ENCODE data around the gene BRIP1. TPM values are rescaled to one million over a fixed set of nuclear protein-coding genes. Genes with fewer than 3 reads are reported as not detected.

The BRIP1 gene
- total RNA-seq, 1 experiment from 2014 or later = 20.2 TPM

GRCh38 chr17:61875285-61875684 is 12.0 kb upstream of the BRIP1 start:
- Histone ChIP-seq H2AK5ac (ENCODE audit: insufficient read length, low read length) (no peak overlapping the region), H2BK12ac (ENCODE audit: insufficient read length, low read depth, low read length) (no peak overlapping the region), H3T11ph (ENCODE audit: low read length) (no peak overlapping the region), H4K8ac (replicated peaks; ENCODE audit: insufficient read length, low read depth, low read length) (no peak overlapping the region), H3K27ac (ENCODE audit: insufficient read length, low read depth, low read length) (no peak overlapping the region), H2AFZ (ENCODE audit: low read length) (no peak overlapping the region), H3K9me3 (ENCODE audit: control insufficient read depth, low read depth, low read length) (no peaks in the 10 kb centered on the region), H4K5ac (ENCODE audit: insufficient read length, low read depth, low read length) (no peak overlapping the region), H3K23ac (ENCODE audit: insufficient read length, low read depth, low read length) (no peak overlapping the region), H2BK20ac (ENCODE audit: low read depth, low read length, poor library complexity, severe bottlenecking) (no peak overlapping the region), H2BK120ac (ENCODE audit: low read depth, low read length, poor library complexity, severe bottlenecking) (no peak overlapping the region), H4K91ac (ENCODE audit: insufficient read length, low read depth, low read length) (no peak overlapping the region), H3K4ac (ENCODE audit: low read depth, low read length) (no peak overlapping the region), H2BK5ac (ENCODE audit: insufficient read length, low read length) (no peak overlapping the region), H3K14ac (ENCODE audit: insufficient read depth, low read length) (no peak overlapping the region), H3K9ac (ENCODE audit: extremely low read depth, insufficient read length, low read length) (no peak overlapping the region), H2BK15ac (ENCODE audit: low read depth, low read length) (no peak overlapping the region), H3K4me2 (ENCODE audit: insufficient read depth, insufficient read length, low read length) (no peak overlapping the region), H3K4me1 (ENCODE audit: insufficient read depth, low read length) (no peaks in the 10 kb centered on the region), H3K18ac (ENCODE audit: insufficient read length, low read depth, low read length) (no peak overlapping the region), H3K27me3 (ENCODE audit: insufficient read depth, low read length) (no peaks in the 10 kb centered on the region), H3K79me2 (ENCODE audit: insufficient read depth, low read length) (no peaks in the 10 kb centered on the region), H4K20me1 (ENCODE audit: control insufficient read depth, insufficient read depth, insufficient read length) (no peaks in the 10 kb centered on the region), H3K79me1 (ENCODE audit: insufficient read depth, low read depth, low read length, poor library complexity, severe bottlenecking) (no peaks in the 10 kb centered on the region), H3K56ac (ENCODE audit: insufficient read length, low read depth, low read length) (no peak overlapping the region), H3K23me2 (ENCODE audit: insufficient read length, low read depth, low read length, poor library complexity, severe bottlenecking) (no peaks in the 10 kb centered on the region)
- Mint-ChIP-seq H3K27me3 (ENCODE audit: low read depth) (no peaks in the 10 kb centered on the region), H3K4me3 (no peak overlapping the region), H3K27ac (no peak overlapping the region), H3K36me3 (ENCODE audit: insufficient read depth in 1 of 3, low read depth in 3 of 3) (peaks cover 0 to 45% (median 31%) of the 10 kb centered on the region in 3 experiments; a peak in 5 of 7 replicates), H3K4me1 (no peaks in the 10 kb centered on the region), H3K9me3 (no peaks in the 10 kb centered on the region)
- DNase-seq = no peak
- WGBS (ENCODE audit: extremely low coverage, insufficient read length, low lambda C conversion rate) = no CpG with 5 or more reads among the region's 1 CpG
- no peak for TF ChIP-seq CTCF (conservative IDR thresholded peaks at IDR 0.05)
